Body of pancreas (tissue), 4 donors: Measurements from ENCODE around the gene MYEOV.

Source experiments
- CTCF ChIP-seq, 7 experiments: fragments of 450-650 bp in 4 of 7; fragments of 200-600 bp in 3 of 7; sonication (generic) in 3 of 7; IDR thresholded peaks; one replicate each; pipeline ENCODE4 v1.5.1; 2016 to 2019; ENCODE audit warnings: antibody characterized with exemption in 7 of 7
- POLR2A ChIP-seq, 3 donors: fragments of 450-650 bp; IDR thresholded peaks; one replicate each; pipeline ENCODE4 v1.6.1; 2016; ENCODE audit warnings: antibody characterized with exemption in 3 of 3, mild to moderate bottlenecking in 2 of 3

- no peak for TF ChIP-seq CTCF (IDR thresholded peaks at IDR 0.05)
- TF ChIP-seq POLR2A (IDR thresholded peaks at IDR 0.05), result no peak
Observed at GRCh38 chr11:69303427-69303826, 9.5 kb downstream of the MYEOV start.
